ENCODE measurements around the gene ZSWIM3.
"Not testable (repeated sequence)": the region's sequence is repeated elsewhere in the genome, so short reads cannot be mapped to it uniquely, and the experiment has no call there.

ZSWIM3 gene

GRCh38 chr20:45861221-45862075, 4.0 kb downstream of the ZSWIM3 start:
- no peak for FAIRE-seq

GRCh38 chr20:45863543-45864470, 6.4 kb downstream of the ZSWIM3 start:
- FAIRE-seq, result no peak

GRCh38 chr20:45866454-45866853, 9.0 kb downstream of the ZSWIM3 start:
- FAIRE-seq, result no peak

- no peak for FAIRE-seq
Measured at GRCh38 chr20:45867136-45867818, 9.9 kb downstream of the ZSWIM3 start.

GRCh38 chr20:45867819-45868176, 10.4 kb downstream of the ZSWIM3 start:
- FAIRE-seq, result no peak

GRCh38 chr20:45872626-45873025, 15.2 kb downstream of the ZSWIM3 start:
- FAIRE-seq, result no peak

- no peak for FAIRE-seq
Measured at GRCh38 chr20:45873409-45874103, 16.1 kb downstream of the ZSWIM3 start.

GRCh38 chr20:45874104-45874481, 16.7 kb downstream of the ZSWIM3 start:
- not testable (repeated sequence) for FAIRE-seq

GRCh38 chr20:45874576-45874975, 17.2 kb downstream of the ZSWIM3 start:
- no peak for FAIRE-seq

GRCh38 chr20:45878076-45878761, 20.8 kb downstream of the ZSWIM3 start:
- FAIRE-seq, result no peak

GRCh38 chr20:45880988-45881788, 23.8 kb downstream of the ZSWIM3 start, which contains the start of gene ZSWIM1:
ZSWIM1 (plus strand) TSS chr20:45881227; CDS start chr20:45882593, 1,366 bp downstream.
- peak; percentile 98 for FAIRE-seq

GRCh38 chr20:45882469-45883099, 25.2 kb downstream of the ZSWIM3 start:
- no peak for FAIRE-seq

- no peak for FAIRE-seq
Measured at GRCh38 chr20:45883100-45883469, 25.7 kb downstream of the ZSWIM3 start.

GRCh38 chr20:45886590-45887345, 29.4 kb downstream of the ZSWIM3 start:
- FAIRE-seq, result no peak

- no peak for FAIRE-seq
Measured at GRCh38 chr20:45887346-45887715, 29.9 kb downstream of the ZSWIM3 start, which contains the start of gene SPATA25. SPATA25 (minus strand) TSS chr20:45887622; CDS start chr20:45887590, 32 bp downstream.

GRCh38 chr20:45888681-45889080, 31.3 kb downstream of the ZSWIM3 start:
- no peak for FAIRE-seq

- no peak for FAIRE-seq
Measured at GRCh38 chr20:45890077-45890984, 32.9 kb downstream of the ZSWIM3 start.
